GM12878 (cell line): ENCODE results near the gene C2orf68.

ENCODE experiments used
- CUX1 ChIP-seq: IDR thresholded peaks from 2 replicates; pipeline ENCODE4 v1.6.1; 2012; ENCODE audit warnings: improper control_type of control experiment, low read depth, low read length; ENCODE audit not compliant: insufficient replicate concordance
- ELK1 ChIP-seq: IDR thresholded peaks from 2 replicates; pipeline ENCODE4 v1.6.1; 2012; ENCODE audit warnings: low read depth, low read length, improper control_type of control experiment
- KAT2A ChIP-seq: conservative IDR thresholded peaks from 2 replicates; pipeline ENCODE4 v1.6.1; 2011; ENCODE audit warnings: low read depth, low read length; ENCODE audit not compliant: control insufficient read depth
- MYC ChIP-seq: IDR thresholded peaks from 2 replicates; pipeline ENCODE4 v1.6.1; 2011; ENCODE audit warnings: mild to moderate bottlenecking, low read length, moderate library complexity, inconsistent platforms; ENCODE audit not compliant: insufficient read depth, insufficient replicate concordance, insufficient read length, severe bottlenecking
- POLR2AphosphoS2 ChIP-seq: IDR thresholded peaks from 2 replicates; pipeline ENCODE4 v1.6.1; 2011; ENCODE audit warnings: low read depth, mild to moderate bottlenecking, low read length, improper control_type of control experiment, moderate library complexity
- POLR2AphosphoS5 ChIP-seq: IDR thresholded peaks from 2 replicates; pipeline ENCODE4 v1.6.1; 2011; ENCODE audit warnings: mild to moderate bottlenecking, low read length, inconsistent platforms

- TF ChIP-seq CUX1 (no peak), POLR2AphosphoS5 (no peak), POLR2AphosphoS2 (no peak), KAT2A (no peak), ELK1 (no peak), MYC (no peak)
Measured at GRCh38 chr2:85660725-85661124, 48.9 kb upstream of the C2orf68 start.
